Liver (tissue), 9 donors: Measurements from ENCODE around the gene PTGS2. TPM values are rescaled to one million over a fixed set of nuclear protein-coding genes. Genes with fewer than 3 reads are reported as not detected.

Source experiments
- DNase-seq: peaks from one replicate; pipeline ENCODE4 v3.0.0-alpha.2; 2017; ENCODE audit warnings: low spot score
- H3K27ac ChIP-seq, 2 donors: one replicate each; pipeline ENCODE4 v1.7.0; 2013; ENCODE audit warnings: inconsistent platforms in 2 of 2, low read length in 2 of 2, control low read depth in 1 of 2, low read depth in 1 of 2, mild to moderate bottlenecking in 1 of 2
- H3K27me3 ChIP-seq, 4 donors: one replicate each; pipeline versions ENCODE4 v1.6.1 to v1.7.0; 2013; ENCODE audit warnings: low read length in 3 of 4, inconsistent platforms in 1 of 4, mild to moderate bottlenecking in 1 of 4, moderate library complexity in 1 of 4; ENCODE audit not compliant: control insufficient read depth in 4 of 4, insufficient read depth in 4 of 4
- H3K36me3 ChIP-seq, 4 donors: one replicate each; pipeline versions ENCODE4 v1.6.1 to v1.7.0; 2013; ENCODE audit warnings: low read length in 3 of 4, mild to moderate bottlenecking in 3 of 4, low read depth in 1 of 4, moderate library complexity in 1 of 4; ENCODE audit not compliant: control insufficient read depth in 4 of 4, insufficient read depth in 3 of 4
- H3K4me1 ChIP-seq, 4 donors: one replicate each; pipeline versions ENCODE4 v1.6.1 to v1.7.0; 2013; ENCODE audit warnings: low read length in 3 of 4, mild to moderate bottlenecking in 3 of 4, moderate library complexity in 1 of 4; ENCODE audit not compliant: control insufficient read depth in 4 of 4, insufficient read depth in 4 of 4
- H3K4me3 ChIP-seq, 3 donors: one replicate each; pipeline versions ENCODE4 v1.6.1 to v1.7.0; 2013; ENCODE audit warnings: low read length in 3 of 3, control low read depth in 1 of 3, low read depth in 1 of 3, mild to moderate bottlenecking in 1 of 3
- H3K9ac ChIP-seq, 2 donors: one replicate each; pipeline ENCODE4 v1.7.0; 2013; ENCODE audit warnings: low read length in 2 of 2, mild to moderate bottlenecking in 2 of 2, moderate library complexity in 2 of 2, control low read depth in 1 of 2, low read depth in 1 of 2
- H3K9me3 ChIP-seq, 4 donors: one replicate each; pipeline versions ENCODE4 v1.6.1 to v1.7.0; 2013; ENCODE audit warnings: low read length in 3 of 4; ENCODE audit not compliant: control insufficient read depth in 4 of 4
- CTCF ChIP-seq: fragments of 150-350 bp; IDR thresholded peaks from 2 replicates; pipeline ENCODE4 v1.5.1; 2017; ENCODE audit warnings: improper control_type of control experiment, low read depth, low read length; ENCODE audit not compliant: missing input control
- EGR1 ChIP-seq, 2 donors: IDR thresholded peaks; 2 replicates each; pipeline ENCODE4 v1.6.1; 2016 to 2018; ENCODE audit warnings: antibody characterized with exemption in 2 of 2, low read depth in 2 of 2
- FOXA1 ChIP-seq: IDR thresholded peaks from 2 replicates; pipeline ENCODE4 v1.6.1; 2016; ENCODE audit warnings: antibody characterized with exemption
- FOXA2 ChIP-seq: IDR thresholded peaks from 2 replicates; pipeline ENCODE4 v1.6.1; 2016; ENCODE audit warnings: antibody characterized with exemption
- GABPA ChIP-seq, 2 donors: IDR thresholded peaks in 1 of 2; conservative IDR thresholded peaks in 1 of 2; 2 replicates each; pipeline ENCODE4 v1.6.1; 2016; ENCODE audit warnings: antibody characterized with exemption in 2 of 2, mild to moderate bottlenecking in 1 of 2, moderate library complexity in 1 of 2
- HNF4A ChIP-seq, 2 donors: conservative IDR thresholded peaks; 2 replicates each; pipeline ENCODE4 v1.6.1; 2016; ENCODE audit warnings: antibody characterized with exemption in 2 of 2, mild to moderate bottlenecking in 2 of 2
- MAX ChIP-seq: IDR thresholded peaks from 2 replicates; pipeline ENCODE4 v1.6.1; 2016; ENCODE audit warnings: antibody characterized with exemption
- NR2F2 ChIP-seq: IDR thresholded peaks from 2 replicates; pipeline ENCODE4 v1.6.1; 2016; ENCODE audit warnings: antibody characterized with exemption
- RAD21 ChIP-seq, 2 donors: IDR thresholded peaks; 2 replicates each; pipeline ENCODE4 v1.6.1; 2016; ENCODE audit warnings: antibody characterized with exemption in 2 of 2, mild to moderate bottlenecking in 2 of 2
- REST ChIP-seq: IDR thresholded peaks from 2 replicates; pipeline ENCODE4 v1.6.1; 2016; ENCODE audit warnings: antibody characterized with exemption, mild to moderate bottlenecking
- RXRA ChIP-seq, 2 donors: IDR thresholded peaks; 2 replicates each; pipeline ENCODE4 v1.6.1; 2017 to 2018; ENCODE audit warnings: antibody characterized with exemption in 2 of 2, mild to moderate bottlenecking in 1 of 2
- TAF1 ChIP-seq: conservative IDR thresholded peaks from 2 replicates; pipeline ENCODE4 v1.6.1; 2016; ENCODE audit warnings: antibody characterized with exemption, mild to moderate bottlenecking
- YY1 ChIP-seq: IDR thresholded peaks from 2 replicates; pipeline ENCODE4 v1.6.1; 2016; ENCODE audit warnings: antibody characterized with exemption, mild to moderate bottlenecking
- ZBTB33 ChIP-seq: IDR thresholded peaks from 2 replicates; pipeline ENCODE4 v1.6.1; 2016; ENCODE audit warnings: antibody characterized with exemption
- WGBS: extraction: QIAGEN DNeasy Blood & Tissue Kit; methylation state at CpG from one replicate; pipeline ENCODE4 v1.1.7; 2013; 5-methylcytosine and 5-hydroxymethylcytosine counted together
- polyA plus RNA-seq, 2 donors: library from polyadenylated mRNA; stranded (reverse) in 1 of 2; unstranded in 1 of 2; fragments of 200-250 nt in 1 of 2; fragments of >200 nt in 1 of 2; fragmentation: Nextera tagmentation in 1 of 2; extraction: Ambion mirVana in 1 of 2; gene quantifications; one replicate each; pipeline versions ENCODE4 v1.2.1 to v1.2.3, GENCODE V29; 2013 to 2015
- total RNA-seq, 2 donors: library from RNA; depleted of rRNA; stranded (reverse); fragments of >200 nt; gene quantifications; one replicate each; pipeline ENCODE4 v1.2.3, GENCODE V29; 2014
- TF ChIP-seq, protein P1 (sequence below): IDR thresholded peaks from 2 replicates; pipeline ENCODE4 v1.6.1; 2016; ENCODE audit warnings: antibody characterized with exemption
- donor health status: healthy.
- donor health status: healthy.
- donor health status: healthy.
- donor health status: healthy.
- donor health status: healthy.

Gene PTGS2
- total and polyA plus RNA-seq, 4 donors = 0.11 to 0.33 (median 0.29) TPM

GRCh38 chr1:186628910-186629309, 51.3 kb downstream of the PTGS2 start (continued):
- no peak for TF ChIP-seq TAF1
- no peak for TF ChIP-seq FOXA2
- TF ChIP-seq REST = no peak

DNA sequence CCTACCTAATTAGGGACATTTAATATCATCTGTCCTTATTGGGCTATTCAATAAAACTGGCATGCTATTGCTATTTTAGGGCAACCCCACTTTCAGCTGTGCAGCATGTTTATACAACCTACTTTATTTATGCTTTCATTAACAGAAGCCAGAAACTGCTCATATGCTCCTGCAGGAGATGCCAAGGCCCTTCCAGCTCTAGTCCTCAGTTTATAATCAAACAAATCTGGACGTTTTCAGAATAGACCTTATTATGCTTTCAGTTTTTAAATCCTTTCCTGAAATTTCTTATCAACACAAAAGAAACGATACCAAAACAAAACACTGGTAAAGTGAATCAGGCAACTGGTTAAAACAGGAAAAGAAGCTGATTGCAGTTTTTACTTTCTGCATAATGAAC, 53.2 kb downstream of the PTGS2 start:
- no peak overlapping the region for H3K27ac ChIP-seq
- H3K9me3 ChIP-seq = no peaks in the 10 kb centered on the region
- peaks cover 0 to 4% (median 0%) of the 10 kb centered on the region in 4 donors for H3K27me3 ChIP-seq
- 29% methylated on average over 2 of the region's 2 CpGs for WGBS
- no peak overlapping the region for H3K4me3 ChIP-seq
- TF ChIP-seq YY1 (no peak), RXRA (IDR thresholded peaks at IDR 0.05) (no peak), EGR1 (IDR thresholded peaks at IDR 0.05; ENCODE audit: low read depth in 2 of 2) (no peak), TAF1 (no peak), GABPA (IDR thresholded peaks at IDR 0.05 in 1 of 2, conservative IDR thresholded peaks at IDR 0.05 in 1 of 2) (no peak), REST (no peak), CTCF (no peak), NR2F2 (no peak), RAD21 (IDR thresholded peaks at IDR 0.05) (no peak), FOXA2 (no peak), FOXA1 (no peak), MAX (no peak), HNF4A (conservative IDR thresholded peaks at IDR 0.05) (no peak), ZBTB33 (no peak)
- TF ChIP-seq, protein P1, sequence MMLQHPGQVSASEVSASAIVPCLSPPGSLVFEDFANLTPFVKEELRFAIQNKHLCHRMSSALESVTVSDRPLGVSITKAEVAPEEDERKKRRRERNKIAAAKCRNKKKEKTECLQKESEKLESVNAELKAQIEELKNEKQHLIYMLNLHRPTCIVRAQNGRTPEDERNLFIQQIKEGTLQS = no peak
- no peak overlapping the region for H3K9ac ChIP-seq
- H3K36me3 ChIP-seq = no peaks in the 10 kb centered on the region
- DNase-seq = no peak
- no peaks in the 10 kb centered on the region for H3K4me1 ChIP-seq
